GM12878 (cell line): ENCODE data around the gene LRIT1. TPM values are rescaled to one million over a fixed set of nuclear protein-coding genes. Genes with fewer than 3 reads are reported as not detected.

ENCODE experiments used
- ATAC-seq: fragments of 200-7000 bp; cut with Tn5 transposase; 3 replicates; pipeline ENCODE4 v1.9.1; 2020; ENCODE audit warnings: mild to moderate bottlenecking, moderate library complexity
- BruUV-seq: library from RNA; stranded (reverse); fragments of 400-500 nt; replicated peaks from 2 replicates; lab custom pipeline; 2021; lab: Mats Ljungman, UMichigan
- CTCF ChIA-PET: fragments of 300-600 bp; sonication (Branson Sonifier 250); formaldehyde crosslinking; extraction: SDS; loops from one replicate; lab custom pipeline; 2021; ENCODE audit warnings: inconsistent platforms; lab: Yijun Ruan, JAX
- POLR2A ChIA-PET: fragments of 350-600 bp; formaldehyde crosslinking; extraction: SDS; loops from one replicate; lab custom pipeline; 2021; ENCODE audit warnings: inconsistent platforms; lab: Charles Lee
- RAD21 ChIA-PET: fragments of 300-600 bp; sonication (Branson Sonifier 250); formaldehyde crosslinking; loops from one replicate; lab custom pipeline; 2023; ENCODE audit warnings: antibody characterized with exemption; ENCODE audit not compliant: unreplicated experiment; lab: Charles Lee
- SMC1A ChIA-PET: fragments of 300-600 bp; sonication (Branson Sonifier 250); formaldehyde crosslinking; loops from one replicate; lab custom pipeline; 2023; ENCODE audit not compliant: unreplicated experiment, uncharacterized antibody; lab: Charles Lee
- DNase-seq: peaks from one replicate; pipeline ENCODE4 v3.0.0-alpha.2; 2011; ENCODE audit warnings: low read depth, low spot score
- FAIRE-seq: peaks from 3 replicates; lab custom pipeline; 2011; peaks lifted over from hg19 to GRCh38; lab: Jason Lieb, UNC
- H2AFZ ChIP-seq: 2 replicates; pipeline ENCODE4 v1.6.0; 2011; ENCODE audit warnings: low read depth, low read length, control low read depth; ENCODE audit not compliant: control insufficient read depth
- H3K27ac ChIP-seq: 2 replicates; pipeline ENCODE4 v1.5.1; 2011; ENCODE audit warnings: control low read depth; ENCODE audit not compliant: control insufficient read depth, insufficient read depth
- H3K27me3 ChIP-seq, 2 experiments: replicated peaks in 1 of 2; 2 replicates each; pipeline versions ENCODE4 v1.6.0 to v1.6.1; 2011; ENCODE audit warnings: low read length in 1 of 2; ENCODE audit not compliant: control insufficient read depth in 2 of 2, insufficient read depth in 2 of 2
- H3K36me3 ChIP-seq, 2 experiments: 2 replicates each; pipeline ENCODE4 v1.5.1; 2011; ENCODE audit warnings: low read length in 1 of 2; ENCODE audit not compliant: control insufficient read depth in 2 of 2, insufficient read depth in 2 of 2
- H3K4me1 ChIP-seq: 2 replicates; pipeline ENCODE4 v1.6.1; 2011; ENCODE audit warnings: mild to moderate bottlenecking, low read length, moderate library complexity, mixed read lengths; ENCODE audit not compliant: control insufficient read depth, insufficient read depth
- H3K4me2 ChIP-seq: 2 replicates; pipeline ENCODE4 v1.6.0; 2011; ENCODE audit warnings: control low read depth; ENCODE audit not compliant: control insufficient read depth, insufficient read depth
- H3K4me3 ChIP-seq: fragments of 200-600 bp; sonication (generic); 2 replicates; pipeline ENCODE4 v1.5.1; 2016
- H3K79me2 ChIP-seq: 2 replicates; pipeline ENCODE4 v1.6.0; 2011; ENCODE audit warnings: low read length; ENCODE audit not compliant: control insufficient read depth, insufficient read depth
- H3K9ac ChIP-seq: 2 replicates; pipeline ENCODE4 v1.8.0; 2011; ENCODE audit warnings: low read length, control low read depth, mixed read lengths; ENCODE audit not compliant: control insufficient read depth, insufficient read depth
- H3K9me3 ChIP-seq: replicated peaks from 3 replicates; pipeline ENCODE4 v1.5.1; 2011; ENCODE audit warnings: mild to moderate bottlenecking, low read length; ENCODE audit not compliant: control insufficient read depth, insufficient read depth
- H4K20me1 ChIP-seq: 2 replicates; pipeline ENCODE4 v1.6.0; 2011; ENCODE audit not compliant: control insufficient read depth, insufficient read depth
- BACH1 ChIP-seq: fragments of 450-650 bp; IDR thresholded peaks from 2 replicates; pipeline ENCODE4 v1.6.1; 2017; ENCODE audit warnings: mild to moderate bottlenecking, borderline replicate concordance
- BCL11A ChIP-seq: IDR thresholded peaks from 2 replicates; pipeline ENCODE4 v1.6.1; 2011; ENCODE audit warnings: low read depth, low read length
- BMI1 ChIP-seq: fragments of 450-650 bp; IDR thresholded peaks from 2 replicates; pipeline ENCODE4 v1.6.1; 2016; ENCODE audit warnings: mild to moderate bottlenecking, moderate library complexity, borderline replicate concordance
- ETV6 ChIP-seq, 2 experiments: fragments of 450-650 bp in 1 of 2; IDR thresholded peaks in 1 of 2; conservative IDR thresholded peaks in 1 of 2; 2 replicates each; pipeline ENCODE4 v1.6.1; 2014; ENCODE audit warnings: antibody characterized with exemption in 1 of 2, borderline replicate concordance in 1 of 2, low read depth in 1 of 2, mild to moderate bottlenecking in 1 of 2, moderate library complexity in 1 of 2
- HCFC1 ChIP-seq: fragments of 150-350 bp; IDR thresholded peaks from 2 replicates; pipeline ENCODE4 v1.6.1; 2014; ENCODE audit warnings: low read length
- HSF1 ChIP-seq: fragments of 150-350 bp; IDR thresholded peaks from 2 replicates; pipeline ENCODE4 v1.6.1; 2014; ENCODE audit warnings: mild to moderate bottlenecking, low read depth, low read length
- KLF5 ChIP-seq: fragments of 450-650 bp; IDR thresholded peaks from 2 replicates; pipeline ENCODE4 v1.6.1; 2014; ENCODE audit warnings: mild to moderate bottlenecking; ENCODE audit not compliant: partially characterized antibody
- MLLT1 ChIP-seq: fragments of 450-650 bp; IDR thresholded peaks from 2 replicates; pipeline ENCODE4 v1.6.1; 2016; ENCODE audit warnings: mild to moderate bottlenecking
- MYC ChIP-seq: IDR thresholded peaks from 2 replicates; pipeline ENCODE4 v1.6.1; 2011; ENCODE audit warnings: mild to moderate bottlenecking, low read length, moderate library complexity, inconsistent platforms; ENCODE audit not compliant: insufficient read depth, insufficient replicate concordance, insufficient read length, severe bottlenecking
- NFXL1 ChIP-seq: fragments of 450-650 bp; IDR thresholded peaks from 2 replicates; pipeline ENCODE4 v1.6.1; 2017; ENCODE audit warnings: antibody characterized with exemption, mild to moderate bottlenecking, borderline replicate concordance
- NR2C1 ChIP-seq: fragments of 450-650 bp; IDR thresholded peaks from 2 replicates; pipeline ENCODE4 v1.6.1; 2017; ENCODE audit warnings: antibody characterized with exemption, mild to moderate bottlenecking, moderate library complexity
- RFX5 ChIP-seq: IDR thresholded peaks from 2 replicates; pipeline ENCODE4 v1.6.1; 2011; ENCODE audit warnings: low read depth, low read length, improper control_type of control experiment
- SMC3 ChIP-seq: IDR thresholded peaks from 2 replicates; pipeline ENCODE4 v1.6.1; 2011; ENCODE audit warnings: low read length, improper control_type of control experiment, borderline replicate concordance
- SUZ12 ChIP-seq: fragments of 200-600 bp; sonication (generic); IDR thresholded peaks from one replicate; pipeline ENCODE4 v1.6.1; 2018; ENCODE audit warnings: antibody characterized with exemption, mild to moderate bottlenecking; ENCODE audit not compliant: unreplicated experiment
- TCF7 ChIP-seq: IDR thresholded peaks from 2 replicates; pipeline ENCODE4 v1.6.1; 2014; ENCODE audit warnings: antibody characterized with exemption, borderline replicate concordance
- ZNF24 ChIP-seq: fragments of 450-650 bp; IDR thresholded peaks from 2 replicates; pipeline ENCODE4 v1.6.1; 2017; ENCODE audit warnings: antibody characterized with exemption, mild to moderate bottlenecking
- WGBS: methylation state at CpG from one replicate; pipeline ENCODE4 v1.1.6; 2016; ENCODE audit warnings: low lambda C conversion rate; ENCODE audit not compliant: insufficient replicate concordance, insufficient coverage; ENCODE audit errors: missing lambda C conversion rate; 5-methylcytosine and 5-hydroxymethylcytosine counted together
- in situ Hi-C: fragments of 300-500 bp; cut with MboI; formaldehyde crosslinking; loops from 9 replicates; pipeline ENCODE4 v1.14.3; 2018; ENCODE audit warnings: mixed read lengths
- intact Hi-C: fragments of 100-400 bp; cut with micrococcal nuclease; formaldehyde crosslinking; loops from one replicate; pipeline ENCODE4 v1.14.2; 2022; ENCODE audit not compliant: unreplicated experiment
- polyA plus RNA-seq, 11 experiments: library from polyadenylated mRNA; depleted of rRNA in 4 of 11; unstranded in 6 of 11; stranded (reverse) in 5 of 11; fragments of >200 nt; fragmentation: Nextera tagmentation in 4 of 11; fragmentation: Illumina TruSeq in 1 of 11; extraction: Ambion mirVana in 4 of 11; extraction: Trizol in 1 of 11; gene quantifications; 1 replicate in 1 of 11; 2 replicates in 10 of 11; pipeline versions ENCODE4 v1.2.1 to v1.2.3, GENCODE V29; 2011 to 2016; ENCODE audit warnings: inconsistent platforms in 2 of 11, missing spikeins in 2 of 11, low read depth in 1 of 11
- total RNA-seq, 4 experiments: library from RNA; depleted of rRNA in 3 of 4; stranded (reverse); fragments of >200 nt in 3 of 4; fragmentation: Illumina TruSeq in 1 of 4; extraction: Trizol in 1 of 4; gene quantifications; 2 replicates each; pipeline versions ENCODE4 v1.2.1 to v1.2.3, GENCODE V29; 2013 to 2021

LRIT1 gene
- total and polyA plus RNA-seq, 10 of the 15 experiments (the other 5 are each of a cell fraction or from before 2014, with no cell fraction given), result not detected

GRCh38 chr10:84254552-84255478, 13.5 kb upstream of the LRIT1 start:
- H3K9me3 ChIP-seq, result no peaks in the 10 kb centered on the region
- H2AFZ ChIP-seq, result no peak overlapping the region
- H3K9ac ChIP-seq, result no peak overlapping the region
- no peak overlapping the region for H3K27ac ChIP-seq
- no peak overlapping the region for H3K4me3 ChIP-seq
- no peak for TF ChIP-seq TCF7
- TF ChIP-seq RFX5, result no peak
- no peak for TF ChIP-seq NR2C1
- TF ChIP-seq BMI1, result no peak
- no peak for TF ChIP-seq ZNF24
- no peak for TF ChIP-seq NFXL1
- TF ChIP-seq HSF1, result no peak
- TF ChIP-seq BACH1, result no peak
- no peak for TF ChIP-seq SUZ12
- TF ChIP-seq KLF5, result no peak
- no peak for TF ChIP-seq HCFC1
- TF ChIP-seq MLLT1, result no peak
- TF ChIP-seq SMC3, result no peak
- TF ChIP-seq BCL11A, result no peak
- no peak for TF ChIP-seq MYC
- no peak for TF ChIP-seq ETV6 (conservative IDR thresholded peaks at IDR 0.05 in 1 of 2, IDR thresholded peaks at IDR 0.05 in 1 of 2; ENCODE audit: borderline replicate concordance in 1 of 2, low read depth in 1 of 2)
- no peaks in the 10 kb centered on the region for H3K79me2 ChIP-seq
- no peaks in the 10 kb centered on the region for H3K4me1 ChIP-seq
- intact Hi-C loops, result no loop called here
- CTCF ChIA-PET, result interaction anchor here (0.8 to 1.7 kb wide), 3 partner anchors 10 to 23 kb away, joined by 3 to 5 read pairs (median 4); no protein-coding TSS in a partner anchor
- RAD21 ChIA-PET, result interaction anchor here (1.2 kb wide), 1 partner anchor 282 kb away, joined by 3 read pairs; no protein-coding TSS in a partner anchor
- no peak for FAIRE-seq
- H3K27me3 ChIP-seq, result no peaks in the 10 kb centered on the region; a peak in 2 of 4 replicates
- no peak for DNase-seq
- no peak overlapping the region for H3K4me2 ChIP-seq
- in situ Hi-C loops, result no loop called here
- H4K20me1 ChIP-seq, result no peaks in the 10 kb centered on the region
- no peaks in the 10 kb centered on the region for H3K36me3 ChIP-seq
- POLR2A ChIA-PET, result no interaction called here
- no TSS peak for BruUV-seq
- 34% methylated on average over 10 of the region's 10 CpGs for WGBS
- SMC1A ChIA-PET, result interaction anchor here (1.2 kb wide), 1 partner anchor 9 kb away, joined by 3 read pairs; no protein-coding TSS in a partner anchor
- ATAC-seq, result no peak
